ENCODE measurements around the gene OBSCN.

DNA sequence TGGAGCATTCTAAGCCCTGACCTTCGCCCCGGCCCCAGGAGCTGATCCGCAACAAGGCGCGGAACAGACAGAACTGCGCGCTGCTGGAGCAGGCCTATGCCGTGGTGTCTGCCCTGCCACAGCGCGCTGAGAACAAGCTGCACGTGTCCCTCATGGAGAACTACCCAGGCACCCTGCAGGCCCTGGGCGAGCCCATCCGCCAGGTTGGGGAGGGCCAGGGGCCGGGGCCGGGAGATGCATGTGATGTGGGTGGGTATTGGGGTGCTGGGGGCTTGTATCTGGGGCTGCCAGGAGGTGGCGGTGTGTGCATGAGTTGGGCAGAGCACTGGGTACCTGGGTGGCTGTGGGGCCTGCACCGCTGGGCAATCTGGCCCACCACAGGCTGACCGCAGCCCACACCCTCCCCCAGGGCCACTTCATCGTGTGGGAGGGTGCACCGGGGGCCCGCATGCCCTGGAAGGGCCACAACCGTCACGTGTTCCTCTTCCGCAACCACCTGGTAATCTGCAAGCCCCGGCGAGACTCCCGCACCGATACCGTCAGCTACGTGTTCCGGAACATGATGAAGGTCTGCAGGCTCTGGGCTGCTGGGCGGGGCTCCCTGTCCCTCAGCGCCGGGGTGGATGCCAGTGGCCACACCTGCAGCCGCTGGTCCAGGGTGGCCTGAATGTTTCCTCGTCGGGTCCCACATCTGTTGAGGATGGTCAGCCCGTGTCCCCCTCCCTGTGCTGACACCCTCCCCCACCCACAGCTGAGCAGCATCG lies 133.0 kb downstream of the OBSCN start:
- TF ChIP-seq CTCF (IDR thresholded peaks at IDR 0.05; ENCODE audit: insufficient read depth, low read depth, low read length) (no peak), EZH2 (IDR thresholded peaks at IDR 0.05; ENCODE audit: insufficient read depth, low read length) (no peak)
